GM19193 (cell line): ENCODE data around the gene PRKN.

ENCODE experiments used
- POLR2A ChIP-seq: IDR thresholded peaks from 4 replicates; pipeline ENCODE4 v1.6.1; 2011; ENCODE audit not compliant: insufficient read depth, insufficient read length; ENCODE audit errors: extremely low read depth

The PRKN gene

GRCh38 chr6:161637658-161638057 is 1089.9 kb downstream of the PRKN start:
- no peak for TF ChIP-seq POLR2A

- no peak for TF ChIP-seq POLR2A
These were observed 1090.6 kb downstream of the PRKN start for GRCh38 chr6:161636882-161637430.

- TF ChIP-seq POLR2A = no peak
These were observed 1091.6 kb downstream of the PRKN start for GRCh38 chr6:161635975-161636374.

GRCh38 chr6:161634916-161635315 is 1092.7 kb downstream of the PRKN start:
- TF ChIP-seq POLR2A = no peak

- TF ChIP-seq POLR2A = no peak
These were observed 1095.8 kb downstream of the PRKN start for GRCh38 chr6:161631676-161632194.

GRCh38 chr6:161630674-161631073 is 1096.9 kb downstream of the PRKN start:
- no peak for TF ChIP-seq POLR2A

- no peak for TF ChIP-seq POLR2A
These were observed 1101.4 kb downstream of the PRKN start for GRCh38 chr6:161626132-161626676.

- TF ChIP-seq POLR2A = no peak
These were observed 1103.5 kb downstream of the PRKN start for GRCh38 chr6:161624111-161624510.

GRCh38 chr6:161622779-161623178 is 1104.8 kb downstream of the PRKN start:
- no peak for TF ChIP-seq POLR2A

- no peak for TF ChIP-seq POLR2A
These were observed 1108.6 kb downstream of the PRKN start for GRCh38 chr6:161618831-161619454.

- TF ChIP-seq POLR2A = no peak
These were observed 1113.9 kb downstream of the PRKN start for GRCh38 chr6:161613711-161614110.

GRCh38 chr6:161608771-161609170 is 1118.8 kb downstream of the PRKN start:
- TF ChIP-seq POLR2A = no peak

- TF ChIP-seq POLR2A = no peak
These were observed 1119.8 kb downstream of the PRKN start for GRCh38 chr6:161607696-161608297.

GRCh38 chr6:161602359-161602758 is 1125.2 kb downstream of the PRKN start:
- TF ChIP-seq POLR2A = no peak

GRCh38 chr6:161598896-161599295 is 1128.7 kb downstream of the PRKN start:
- no peak for TF ChIP-seq POLR2A
